NCI-H510A (cell line): Measurements from ENCODE around the gene ASAP2.

Source experiments
- DNase-seq: peaks from one replicate; lab custom pipeline; 2025; lab: John Stamatoyannopoulos, UW

Gene ASAP2

GRCh38 chr2:9275399-9275798, 68.8 kb downstream of the ASAP2 start:
- DNase-seq = no peak

- no peak for DNase-seq
These were observed 69.5 kb downstream of the ASAP2 start for GRCh38 chr2:9276074-9276473.

- DNase-seq = no peak
These were observed 70.4 kb downstream of the ASAP2 start for GRCh38 chr2:9276901-9277451.

GRCh38 chr2:9278439-9278838, 71.8 kb downstream of the ASAP2 start:
- DNase-seq = no peak

DNA sequence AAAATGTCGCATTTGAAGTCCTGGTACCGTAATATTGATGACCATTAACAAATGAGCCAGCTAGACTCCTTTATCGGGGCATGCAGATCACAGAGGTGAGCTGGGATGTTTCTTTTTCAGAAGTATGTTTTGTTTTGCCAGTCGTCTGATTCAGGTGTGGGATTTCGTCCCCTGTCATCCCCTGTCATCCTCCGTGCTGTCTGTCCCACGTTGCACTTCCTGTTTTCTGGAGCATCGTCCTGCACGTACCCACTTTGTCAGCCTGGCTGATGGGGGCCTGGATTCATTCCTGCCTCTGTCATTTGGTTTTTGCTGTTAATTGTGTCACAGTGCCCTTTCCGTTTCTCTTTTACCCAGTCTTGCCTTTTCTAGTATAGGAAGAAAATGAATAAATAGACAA, 72.8 kb downstream of the ASAP2 start:
- no peak for DNase-seq

GRCh38 chr2:9280224-9280623, 73.6 kb downstream of the ASAP2 start:
- DNase-seq = peak; percentile 15

DNA sequence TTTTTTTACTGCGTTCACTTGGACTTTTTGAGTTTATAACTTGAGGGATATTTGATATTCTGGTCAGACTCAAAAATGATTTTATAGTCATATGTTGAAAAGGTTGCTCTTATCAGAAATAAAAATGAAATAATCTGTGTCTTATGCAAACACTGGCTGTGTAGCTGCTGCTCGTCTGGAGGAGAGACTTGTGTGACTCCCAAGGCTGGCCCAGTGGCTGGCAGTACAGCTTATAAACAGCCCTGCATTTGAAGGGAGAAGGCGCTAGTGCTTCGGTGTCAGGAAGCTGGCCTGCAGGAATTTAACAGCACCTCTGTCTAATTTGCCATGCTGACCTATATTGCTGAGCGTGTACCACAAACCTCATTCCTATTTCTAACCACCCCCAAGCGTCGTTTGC, 74.5 kb downstream of the ASAP2 start:
- no peak for DNase-seq

GRCh38 chr2:9282128-9283112, 75.8 kb downstream of the ASAP2 start:
- no peak for DNase-seq

GRCh38 chr2:9284521-9285297, 78.1 kb downstream of the ASAP2 start:
- DNase-seq = no peak

- DNase-seq = no peak
These were observed 78.8 kb downstream of the ASAP2 start for GRCh38 chr2:9285385-9285920.

- DNase-seq = no peak
These were observed 79.3 kb downstream of the ASAP2 start for GRCh38 chr2:9285921-9286320.

DNA sequence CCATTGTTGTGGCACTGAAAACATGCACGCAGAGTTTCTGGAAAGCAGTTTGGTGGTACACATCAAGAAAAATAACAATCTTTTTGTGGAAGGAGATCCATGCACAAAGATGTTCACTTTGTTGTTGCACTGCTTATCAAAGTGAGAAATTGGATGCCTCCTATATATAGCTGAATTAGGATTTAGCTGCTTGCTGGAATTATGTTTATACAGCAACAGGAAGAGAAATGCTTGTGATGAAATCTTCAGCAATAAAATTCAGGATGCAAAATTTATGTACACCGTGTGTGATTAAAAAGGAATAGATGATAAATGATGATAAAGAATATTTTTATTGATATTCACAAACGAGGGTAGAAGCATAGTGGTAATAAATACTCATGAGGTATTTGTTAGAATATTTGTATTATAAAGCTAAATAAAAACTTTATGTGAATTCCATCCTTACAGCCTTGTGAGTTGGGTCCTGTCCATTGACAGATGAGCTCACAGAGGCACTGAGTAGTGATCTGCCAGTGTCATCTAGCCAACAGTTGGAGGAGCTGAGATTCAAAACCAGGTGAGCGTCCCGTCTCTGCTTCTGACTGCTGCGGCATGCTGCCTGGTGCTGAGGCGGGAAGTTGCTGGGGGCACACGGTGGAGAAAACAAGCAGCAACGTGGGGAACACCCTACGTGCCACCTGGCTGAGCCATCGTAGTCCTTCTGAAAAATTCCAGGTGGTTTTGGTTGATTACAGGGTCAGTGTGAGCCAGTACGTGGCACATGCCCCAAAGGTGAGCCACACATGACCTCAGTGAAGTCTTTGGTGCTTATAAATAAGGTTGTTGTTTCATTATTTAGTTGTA, 80.2 kb downstream of the ASAP2 start:
- no peak for DNase-seq

DNA sequence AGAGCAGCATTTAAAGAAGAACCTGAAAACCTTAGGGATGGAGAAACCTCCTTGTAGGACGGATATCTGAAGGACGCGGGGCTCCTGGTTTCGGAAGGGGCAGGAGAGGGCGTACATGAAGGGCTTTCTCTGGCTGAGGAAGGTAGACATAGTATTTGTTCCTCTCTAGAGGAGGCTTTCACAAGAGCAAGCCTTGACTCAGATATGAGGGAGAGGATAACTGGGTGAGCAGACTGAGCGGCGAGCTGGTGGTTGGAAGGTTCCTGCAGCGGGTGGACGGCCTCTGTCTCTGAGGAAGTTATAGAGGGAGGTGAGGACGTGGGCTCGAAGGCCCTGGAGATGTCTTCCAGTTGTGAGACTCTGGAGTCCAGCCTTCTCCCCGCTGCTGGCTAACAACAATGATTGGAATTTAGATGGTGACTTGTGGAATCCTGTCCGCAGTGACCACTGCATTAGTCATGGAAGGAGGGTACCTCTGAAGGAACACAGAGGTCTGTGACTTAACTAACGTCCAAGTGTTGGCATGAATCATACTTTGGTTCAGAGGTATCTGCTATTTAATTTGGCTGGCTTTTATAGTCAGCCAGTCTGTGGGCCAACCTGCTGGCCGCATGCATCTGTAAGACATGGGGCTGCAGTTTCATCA, 80.9 kb downstream of the ASAP2 start:
- DNase-seq = no peak

- DNase-seq = no peak
These were observed 81.6 kb downstream of the ASAP2 start for GRCh38 chr2:9288233-9288632.

DNA sequence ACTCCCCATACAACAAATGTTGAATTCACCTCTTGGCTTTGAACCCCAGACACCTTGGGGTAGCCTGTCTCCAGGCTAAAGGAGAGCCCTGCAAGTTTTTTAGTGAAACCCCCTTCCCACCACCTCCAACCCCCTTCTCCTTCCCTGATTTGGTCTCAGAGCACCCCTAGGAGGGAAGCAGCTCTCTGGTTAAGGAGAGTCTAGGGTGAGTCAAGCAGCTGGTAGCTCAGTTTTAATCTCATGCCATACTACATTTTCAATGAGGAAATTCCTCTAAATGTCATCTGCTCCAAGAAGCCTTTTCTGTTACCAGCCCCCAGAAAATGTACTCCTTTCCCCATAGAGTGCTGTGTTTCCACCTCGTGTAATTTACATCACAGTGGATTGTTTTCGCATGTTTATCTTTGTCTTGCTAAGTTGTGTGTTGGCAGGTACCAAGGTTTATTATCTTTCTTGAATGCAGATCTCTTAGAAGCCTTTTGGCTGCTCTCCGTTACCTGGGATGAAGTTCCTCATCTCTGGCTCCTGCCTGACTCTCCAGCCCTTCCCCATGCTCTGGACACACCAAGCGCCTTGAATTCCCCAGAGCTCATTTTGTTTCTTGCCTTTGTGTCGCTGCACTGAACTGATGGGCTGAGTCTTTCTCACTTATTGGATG, 82.2 kb downstream of the ASAP2 start:
- no peak for DNase-seq

GRCh38 chr2:9291331-9291730, 84.7 kb downstream of the ASAP2 start:
- no peak for DNase-seq

GRCh38 chr2:9291866-9292265, 85.3 kb downstream of the ASAP2 start:
- no peak for DNase-seq

DNA sequence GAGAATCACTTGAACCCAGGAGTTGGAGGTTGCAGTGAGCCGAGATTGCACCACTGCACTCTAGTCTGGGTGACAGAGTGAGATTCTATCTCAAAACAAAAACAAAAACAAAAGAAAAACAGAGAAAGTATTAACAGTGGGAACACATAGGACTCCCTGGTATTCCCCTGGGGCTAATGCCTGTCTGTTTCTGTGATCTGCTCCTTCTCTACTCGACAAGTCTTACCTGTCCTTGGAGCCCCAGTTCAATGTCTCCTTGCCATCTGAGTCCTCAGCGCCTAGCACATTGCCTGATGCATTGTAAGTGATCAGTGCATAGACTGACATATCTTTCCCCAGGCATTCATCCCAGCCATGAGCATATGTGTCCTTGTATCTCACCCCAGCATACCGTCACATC, 85.8 kb downstream of the ASAP2 start:
- no peak for DNase-seq

DNA sequence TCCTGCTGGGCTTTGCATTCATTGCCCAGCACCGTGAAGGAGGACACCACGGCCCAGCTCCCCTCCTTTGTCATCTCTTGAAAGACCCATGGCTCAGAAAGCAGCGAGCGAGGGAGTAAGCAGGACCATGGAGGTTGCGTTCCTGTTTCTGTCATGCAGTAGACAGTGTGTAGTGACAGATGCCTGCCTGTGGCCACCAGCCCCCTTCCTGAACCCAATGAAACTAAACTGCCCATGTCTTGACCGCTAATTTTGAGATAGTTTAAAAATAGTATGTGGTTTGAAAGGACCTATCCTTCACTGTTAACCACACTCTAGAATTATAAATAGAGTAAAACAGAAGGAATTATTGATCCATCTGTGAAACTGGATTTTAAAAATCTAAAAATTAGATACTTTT, 88.2 kb downstream of the ASAP2 start:
- no peak for DNase-seq

DNA sequence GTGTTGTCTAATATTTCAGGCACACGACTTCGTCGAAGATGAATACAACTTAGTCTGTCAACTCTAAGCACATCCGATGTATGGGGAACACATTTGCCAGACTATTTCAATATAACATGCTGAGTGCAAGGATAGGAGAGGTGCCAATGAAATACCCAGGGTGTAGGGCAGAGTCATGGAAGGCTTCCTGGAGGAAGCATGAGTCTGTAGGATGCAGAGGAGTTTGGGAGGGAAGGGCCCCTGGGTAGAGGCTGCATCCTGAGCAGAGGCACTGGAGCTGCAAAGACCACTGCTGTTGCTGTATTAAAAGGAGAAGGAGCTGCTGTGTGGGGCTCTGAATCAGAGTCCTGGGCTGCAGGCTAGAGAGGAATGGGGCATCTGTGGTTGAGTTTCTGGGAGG, 89.9 kb downstream of the ASAP2 start:
- no peak for DNase-seq

DNA sequence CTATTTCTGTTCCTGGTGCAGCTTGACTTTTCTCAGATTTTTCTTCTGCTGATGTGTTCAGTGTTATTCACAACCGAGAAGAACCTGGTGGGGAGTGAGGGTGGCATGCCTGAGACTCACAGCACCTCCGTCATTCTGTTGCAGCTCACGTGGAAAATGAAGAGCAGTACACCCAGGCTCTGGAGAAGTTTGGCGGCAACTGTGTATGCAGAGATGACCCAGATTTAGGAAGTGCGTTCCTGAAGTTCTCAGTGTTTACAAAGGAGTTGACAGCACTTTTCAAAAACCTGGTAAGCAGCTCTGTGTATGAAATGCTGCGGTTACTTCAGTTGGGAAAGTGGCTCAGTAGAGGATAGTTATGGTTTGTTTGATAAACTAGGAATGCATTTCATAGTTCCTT, 90.5 kb downstream of the ASAP2 start:
- no peak for DNase-seq
